ENCODE measurements around the gene MMEL1.

MMEL1 gene

DNA sequence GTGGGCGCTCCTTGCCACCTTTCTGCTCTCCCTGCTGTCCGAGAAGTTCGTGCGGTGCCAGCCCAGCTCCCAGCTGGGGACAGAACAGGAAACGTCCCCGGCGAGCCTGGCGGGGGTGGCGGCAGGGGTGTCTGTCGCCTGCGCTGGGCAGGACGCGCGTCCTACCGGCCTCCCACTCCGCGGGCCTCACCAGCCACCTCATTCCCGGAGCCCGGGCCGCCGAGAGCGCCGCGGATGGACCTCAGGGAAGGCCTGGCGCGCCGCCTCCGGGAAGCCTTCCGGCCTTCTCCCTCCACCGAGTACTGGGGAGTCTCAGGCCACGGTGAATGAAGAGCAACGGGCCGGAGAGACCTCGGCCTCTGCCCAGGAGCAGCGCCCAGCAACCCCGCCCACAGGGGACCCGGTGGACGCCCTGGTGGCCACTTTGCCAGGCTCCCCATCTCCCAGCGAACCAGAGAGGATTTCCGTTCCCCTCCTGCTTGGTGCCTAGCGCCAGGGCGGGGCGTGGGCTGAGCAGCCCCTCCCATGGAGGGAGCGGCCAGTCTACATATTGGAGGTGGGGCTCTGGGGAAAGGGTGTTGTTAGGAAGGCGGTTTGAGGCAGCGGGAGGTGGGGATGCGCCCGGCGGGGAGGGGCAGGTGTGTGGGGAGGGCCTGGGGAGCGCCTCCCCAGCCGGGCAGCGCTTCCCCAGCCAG is 86.2 kb downstream of the MMEL1 start:
- CTCF ChIA-PET, result interaction anchor here (0.7 to 3.8 kb wide), 16 partner anchors 12 to 965 kb away, joined by 3 to 31 read pairs (median 5); partner anchors contain the start of genes FAAP20, PANK4 and PEX10
- H3K4me3 ChIP-seq (ENCODE audit: low read depth, low read length), result peak overlapping the region; percentile 41
- H3K9me3 ChIP-seq (ENCODE audit: control insufficient read depth, insufficient read depth, low read depth, low read length), result no peaks in the 10 kb centered on the region
- H3K4me1 ChIP-seq (ENCODE audit: control insufficient read depth, insufficient read depth, low read length), result no peaks in the 10 kb centered on the region; the same call in 1 of the 2 replicates
- POLR2A ChIA-PET, result interaction anchor here (0.6 to 2.9 kb wide), 14 partner anchors 13 to 641 kb away, joined by 3 to 33 read pairs (median 4); partner anchors contain the start of genes MORN1, PANK4, PEX10 and RER1
- H3K27ac ChIP-seq (ENCODE audit: extremely low read depth, low read depth, low read length), result peak overlapping the region; percentile 73; the same call in 1 of the 2 replicates
- H3K36me3 ChIP-seq (ENCODE audit: control insufficient read depth in 2 of 2, insufficient read depth in 1 of 2, low read length in 2 of 2), result no peaks in the 10 kb centered on the region
- no peak for TF ChIP-seq ZNF416 (tag by site-specific recombination; IDR thresholded peaks at IDR 0.05)
- TF ChIP-seq ZBTB48 (tag by site-specific recombination; IDR thresholded peaks at IDR 0.05), result peak; percentile 29; the same call in 1 of the 2 replicates
- no peak; the same call in 1 of the 2 replicates for TF ChIP-seq ZNF768 (tag by site-specific recombination; IDR thresholded peaks at IDR 0.05)
- TF ChIP-seq SP7 (tag by site-specific recombination; IDR thresholded peaks at IDR 0.05), result peak; percentile 61
- TF ChIP-seq, protein P1, sequence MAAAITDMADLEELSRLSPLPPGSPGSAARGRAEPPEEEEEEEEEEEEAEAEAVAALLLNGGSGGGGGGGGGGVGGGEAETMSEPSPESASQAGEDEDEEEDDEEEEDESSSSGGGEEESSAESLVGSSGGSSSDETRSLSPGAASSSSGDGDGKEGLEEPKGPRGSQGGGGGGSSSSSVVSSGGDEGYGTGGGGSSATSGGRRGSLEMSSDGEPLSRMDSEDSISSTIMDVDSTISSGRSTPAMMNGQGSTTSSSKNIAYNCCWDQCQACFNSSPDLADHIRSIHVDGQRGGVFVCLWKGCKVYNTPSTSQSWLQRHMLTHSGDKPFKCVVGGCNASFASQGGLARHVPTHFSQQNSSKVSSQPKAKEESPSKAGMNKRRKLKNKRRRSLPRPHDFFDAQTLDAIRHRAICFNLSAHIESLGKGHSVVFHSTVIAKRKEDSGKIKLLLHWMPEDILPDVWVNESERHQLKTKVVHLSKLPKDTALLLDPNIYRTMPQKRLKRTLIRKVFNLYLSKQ (tag by site-specific recombination; IDR thresholded peaks at IDR 0.05; ENCODE audit: borderline replicate concordance), result no peak
- peak; percentile 58; the same call in 1 of the 2 replicates for TF ChIP-seq KLF16 (tag by site-specific recombination; IDR thresholded peaks at IDR 0.05)
- TF ChIP-seq ZNF266 (tag by site-specific recombination; IDR thresholded peaks at IDR 0.05; ENCODE audit: low read depth), result no peak
- no peak for TF ChIP-seq ZNF585B (tag by site-specific recombination; IDR thresholded peaks at IDR 0.05)
- peak; percentile 96 for TF ChIP-seq KLF1 (tag by site-specific recombination; IDR thresholded peaks at IDR 0.05)
- TF ChIP-seq HOXC10 (CRISPR knock-in tag; IDR thresholded peaks at IDR 0.05), result no peak
- TF ChIP-seq WT1 (tag by site-specific recombination; IDR thresholded peaks at IDR 0.05), result peak; percentile 100
- no peak for TF ChIP-seq ZNF660 (tag by site-specific recombination; IDR thresholded peaks at IDR 0.05)
- TF ChIP-seq ZSCAN16 (tag by site-specific recombination; IDR thresholded peaks at IDR 0.05), result no peak
- no peak for TF ChIP-seq BCL11A (tag by site-specific recombination; IDR thresholded peaks at IDR 0.05; ENCODE audit: low read depth)
- TF ChIP-seq, protein P2, sequence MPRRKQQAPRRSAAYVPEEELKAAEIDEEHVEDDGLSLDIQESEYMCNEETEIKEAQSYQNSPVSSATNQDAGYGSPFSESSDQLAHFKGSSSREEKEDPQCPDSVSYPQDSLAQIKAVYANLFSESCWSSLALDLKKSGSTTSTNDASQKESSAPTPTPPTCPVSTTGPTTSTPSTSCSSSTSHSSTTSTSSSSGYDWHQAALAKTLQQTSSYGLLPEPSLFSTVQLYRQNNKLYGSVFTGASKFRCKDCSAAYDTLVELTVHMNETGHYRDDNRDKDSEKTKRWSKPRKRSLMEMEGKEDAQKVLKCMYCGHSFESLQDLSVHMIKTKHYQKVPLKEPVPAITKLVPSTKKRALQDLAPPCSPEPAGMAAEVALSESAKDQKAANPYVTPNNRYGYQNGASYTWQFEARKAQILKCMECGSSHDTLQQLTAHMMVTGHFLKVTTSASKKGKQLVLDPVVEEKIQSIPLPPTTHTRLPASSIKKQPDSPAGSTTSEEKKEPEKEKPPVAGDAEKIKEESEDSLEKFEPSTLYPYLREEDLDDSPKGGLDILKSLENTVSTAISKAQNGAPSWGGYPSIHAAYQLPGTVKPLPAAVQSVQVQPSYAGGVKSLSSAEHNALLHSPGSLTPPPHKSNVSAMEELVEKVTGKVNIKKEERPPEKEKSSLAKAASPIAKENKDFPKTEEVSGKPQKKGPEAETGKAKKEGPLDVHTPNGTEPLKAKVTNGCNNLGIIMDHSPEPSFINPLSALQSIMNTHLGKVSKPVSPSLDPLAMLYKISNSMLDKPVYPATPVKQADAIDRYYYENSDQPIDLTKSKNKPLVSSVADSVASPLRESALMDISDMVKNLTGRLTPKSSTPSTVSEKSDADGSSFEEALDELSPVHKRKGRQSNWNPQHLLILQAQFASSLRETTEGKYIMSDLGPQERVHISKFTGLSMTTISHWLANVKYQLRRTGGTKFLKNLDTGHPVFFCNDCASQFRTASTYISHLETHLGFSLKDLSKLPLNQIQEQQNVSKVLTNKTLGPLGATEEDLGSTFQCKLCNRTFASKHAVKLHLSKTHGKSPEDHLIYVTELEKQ (tag by site-specific recombination; IDR thresholded peaks at IDR 0.05; ENCODE audit: borderline replicate concordance), result no peak
- no peak for TF ChIP-seq TCF7L2 (IDR thresholded peaks at IDR 0.05; ENCODE audit: borderline replicate concordance, low read depth, low read length)
- TF ChIP-seq ZNF133 (tag by site-specific recombination; IDR thresholded peaks at IDR 0.05), result 0 out of 2 replicates have a peak, but pooled peaks have one; percentile 10
- TF ChIP-seq, protein P3, sequence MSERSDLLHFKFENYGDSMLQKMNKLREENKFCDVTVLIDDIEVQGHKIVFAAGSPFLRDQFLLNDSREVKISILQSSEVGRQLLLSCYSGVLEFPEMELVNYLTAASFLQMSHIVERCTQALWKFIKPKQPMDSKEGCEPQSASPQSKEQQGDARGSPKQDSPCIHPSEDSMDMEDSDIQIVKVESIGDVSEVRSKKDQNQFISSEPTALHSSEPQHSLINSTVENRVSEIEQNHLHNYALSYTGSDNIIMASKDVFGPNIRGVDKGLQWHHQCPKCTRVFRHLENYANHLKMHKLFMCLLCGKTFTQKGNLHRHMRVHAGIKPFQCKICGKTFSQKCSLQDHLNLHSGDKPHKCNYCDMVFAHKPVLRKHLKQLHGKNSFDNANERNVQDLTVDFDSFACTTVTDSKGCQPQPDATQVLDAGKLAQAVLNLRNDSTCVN (tag by site-specific recombination; optimal IDR thresholded peaks at IDR 0.05), result peak; percentile 83
- no peak; the same call in 1 of the 2 replicates for TF ChIP-seq IKZF3 (tag by site-specific recombination; IDR thresholded peaks at IDR 0.05)
- TF ChIP-seq ZNF776 (tag by site-specific recombination; IDR thresholded peaks at IDR 0.05; ENCODE audit: borderline replicate concordance), result no peak
- TF ChIP-seq ZNF548 (tag by site-specific recombination; IDR thresholded peaks at IDR 0.05), result no peak
- TF ChIP-seq ZNF654 (tag by site-specific recombination; IDR thresholded peaks at IDR 0.05; ENCODE audit: low read depth), result no peak
- TF ChIP-seq PRDM1 (tag by site-specific recombination; IDR thresholded peaks at IDR 0.05), result no peak
- no peak for TF ChIP-seq ZNF623 (tag by site-specific recombination; IDR thresholded peaks at IDR 0.05)
- no peak for TF ChIP-seq ZNF175 (tag by site-specific recombination; IDR thresholded peaks at IDR 0.05)
- TF ChIP-seq, protein P4, sequence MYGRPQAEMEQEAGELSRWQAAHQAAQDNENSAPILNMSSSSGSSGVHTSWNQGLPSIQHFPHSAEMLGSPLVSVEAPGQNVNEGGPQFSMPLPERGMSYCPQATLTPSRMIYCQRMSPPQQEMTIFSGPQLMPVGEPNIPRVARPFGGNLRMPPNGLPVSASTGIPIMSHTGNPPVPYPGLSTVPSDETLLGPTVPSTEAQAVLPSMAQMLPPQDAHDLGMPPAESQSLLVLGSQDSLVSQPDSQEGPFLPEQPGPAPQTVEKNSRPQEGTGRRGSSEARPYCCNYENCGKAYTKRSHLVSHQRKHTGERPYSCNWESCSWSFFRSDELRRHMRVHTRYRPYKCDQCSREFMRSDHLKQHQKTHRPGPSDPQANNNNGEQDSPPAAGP (tag by site-specific recombination; IDR thresholded peaks at IDR 0.05), result peak; percentile 83
- no peak for TF ChIP-seq ZNF112 (tag by site-specific recombination; IDR thresholded peaks at IDR 0.05)
- TF ChIP-seq ZNF426 (tag by site-specific recombination; IDR thresholded peaks at IDR 0.05), result no peak
- no peak for TF ChIP-seq ZNF221 (tag by site-specific recombination; IDR thresholded peaks at IDR 0.05; ENCODE audit: borderline replicate concordance)
- peak; percentile 14; the same call in 1 of the 2 replicates for TF ChIP-seq ZNF2 (tag by site-specific recombination; IDR thresholded peaks at IDR 0.05)
- TF ChIP-seq ZNF792 (tag by site-specific recombination; IDR thresholded peaks at IDR 0.05), result no peak
- TF ChIP-seq ZFP3 (tag by site-specific recombination; IDR thresholded peaks at IDR 0.05; ENCODE audit: low read depth), result no peak
- peak; percentile 79; the same call in 1 of the 2 replicates for TF ChIP-seq BCL11B (tag by site-specific recombination; IDR thresholded peaks at IDR 0.05; ENCODE audit: low read depth)
